ENCODE measurements around the gene CHMP1A. TPM values are rescaled to one million over a fixed set of nuclear protein-coding genes. Genes with fewer than 3 reads are reported as not detected.
"Not testable (repeated sequence)": the region's sequence is repeated elsewhere in the genome, so short reads cannot be mapped to it uniquely, and the experiment has no call there.

CHMP1A gene
- polyA plus RNA-seq, 1 donor, result 56.7 TPM

- DNase-seq (ENCODE audit: low read depth), result no peak
These were observed 842 bp upstream of the CHMP1A start for GRCh38 chr16:89658221-89658879.

DNA sequence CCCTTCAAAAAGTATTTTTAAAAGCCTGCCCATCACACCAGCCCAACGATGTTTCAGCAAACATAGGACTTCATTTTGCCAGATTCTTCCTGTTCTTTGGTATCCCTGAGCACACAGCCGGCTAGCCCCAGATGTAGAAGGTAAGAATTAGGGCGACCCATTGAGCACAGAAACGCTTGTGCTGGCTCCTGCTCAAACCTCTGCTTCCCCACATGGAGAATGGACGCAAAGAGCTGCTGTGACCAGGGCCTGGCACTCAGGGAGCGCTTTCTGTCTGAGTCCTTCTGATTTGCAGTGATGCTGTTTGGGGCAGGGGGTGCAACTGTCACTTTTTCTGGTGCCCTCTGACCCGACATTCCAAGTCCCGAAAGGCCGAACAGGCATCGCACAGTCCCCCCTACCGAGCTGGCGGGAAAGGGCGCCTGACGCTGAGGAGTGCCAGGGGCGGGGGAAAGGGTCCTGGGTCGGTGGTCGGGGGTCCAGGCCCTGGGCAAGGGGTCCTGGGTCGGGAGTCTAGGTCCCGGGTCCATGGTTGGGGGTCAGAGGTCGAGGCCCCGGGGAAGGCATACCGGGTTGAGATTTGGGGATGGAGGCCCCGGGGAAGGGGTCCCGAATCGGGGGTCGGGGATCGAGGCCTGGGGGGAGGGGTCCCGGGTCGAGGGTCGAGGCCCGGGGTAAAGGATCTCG, 930 bp downstream of the CHMP1A start:
- no peak for DNase-seq (ENCODE audit: low read depth)

DNA sequence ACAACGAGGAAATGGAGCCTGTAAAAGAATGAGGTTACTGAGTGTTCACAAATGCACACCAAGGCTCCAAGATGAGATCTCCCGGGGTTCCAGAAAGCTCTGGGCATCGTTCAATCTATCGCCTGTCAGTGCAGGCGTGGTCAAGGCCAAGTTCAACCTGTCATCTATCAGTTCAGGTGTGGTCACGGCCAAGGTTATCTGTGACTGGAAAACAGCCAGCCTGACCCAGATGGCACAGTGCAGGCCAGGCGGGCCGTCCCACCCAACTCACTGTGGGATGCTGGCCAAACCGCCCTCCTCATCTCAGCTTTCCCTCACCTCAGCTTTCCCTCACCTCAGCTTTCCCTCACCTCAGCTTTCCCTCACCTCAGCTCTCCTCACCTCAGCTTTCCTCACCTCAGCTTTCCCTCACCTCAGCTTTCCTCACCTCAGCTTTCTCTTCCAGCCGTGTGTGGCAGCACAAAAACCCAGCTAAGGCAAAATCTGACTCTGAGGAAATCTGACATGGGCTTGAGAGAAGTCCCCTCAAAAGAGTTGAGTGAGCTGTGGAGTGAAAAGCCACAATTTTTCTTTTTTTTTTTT, 2.4 kb downstream of the CHMP1A start:
- no peak for DNase-seq (ENCODE audit: low read depth)

GRCh38 chr16:89653656-89654295, 3.7 kb downstream of the CHMP1A start:
- DNase-seq (ENCODE audit: low read depth), result no peak

- no peak for DNase-seq (ENCODE audit: low read depth)
These were observed 5.9 kb downstream of the CHMP1A start for GRCh38 chr16:89651584-89651983.

DNA sequence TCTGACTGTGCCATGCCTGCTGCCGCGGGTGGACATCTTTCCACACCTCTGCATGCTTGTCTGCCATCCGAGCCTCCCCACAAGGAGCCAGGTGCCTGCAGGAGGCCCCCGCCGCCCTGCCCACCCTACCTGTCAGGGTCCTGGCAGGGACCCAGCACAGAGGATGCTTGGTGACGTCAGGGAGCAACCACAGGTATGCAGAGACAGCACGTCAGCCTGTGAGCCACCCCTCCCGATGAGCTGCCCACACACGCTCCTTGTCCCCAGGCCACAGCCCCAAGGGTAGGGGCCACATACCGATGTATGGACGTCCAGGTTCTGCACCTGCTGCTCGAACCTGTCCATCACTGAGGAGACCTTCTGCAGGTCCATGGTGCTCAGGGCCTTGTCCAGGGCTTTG, 10.6 kb downstream of the CHMP1A start:
- DNase-seq (ENCODE audit: low read depth), result no peak

- DNase-seq (ENCODE audit: low read depth), result no peak
These were observed 11.2 kb downstream of the CHMP1A start for GRCh38 chr16:89646270-89646669.

DNA sequence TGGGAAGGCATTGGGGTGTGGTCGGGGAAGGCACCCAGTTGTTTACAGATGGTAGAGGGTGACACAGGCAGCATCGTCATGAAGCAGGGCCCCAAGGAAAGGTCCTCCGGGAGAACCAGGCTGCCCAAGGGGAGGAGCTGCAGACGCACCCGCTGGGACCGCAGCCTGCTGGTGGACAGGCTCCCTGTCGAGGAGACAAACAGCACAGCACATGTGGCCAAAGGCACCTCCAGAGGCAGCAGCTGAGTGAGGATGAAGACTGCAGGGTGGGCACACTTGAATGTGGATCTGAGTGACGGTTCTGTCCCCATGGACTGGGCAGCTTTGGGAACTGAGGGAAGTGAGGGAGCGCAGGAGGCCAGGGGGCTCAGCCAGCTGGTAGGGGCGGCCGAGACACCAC, 12.4 kb downstream of the CHMP1A start:
- DNase-seq (ENCODE audit: low read depth), result no peak

DNA sequence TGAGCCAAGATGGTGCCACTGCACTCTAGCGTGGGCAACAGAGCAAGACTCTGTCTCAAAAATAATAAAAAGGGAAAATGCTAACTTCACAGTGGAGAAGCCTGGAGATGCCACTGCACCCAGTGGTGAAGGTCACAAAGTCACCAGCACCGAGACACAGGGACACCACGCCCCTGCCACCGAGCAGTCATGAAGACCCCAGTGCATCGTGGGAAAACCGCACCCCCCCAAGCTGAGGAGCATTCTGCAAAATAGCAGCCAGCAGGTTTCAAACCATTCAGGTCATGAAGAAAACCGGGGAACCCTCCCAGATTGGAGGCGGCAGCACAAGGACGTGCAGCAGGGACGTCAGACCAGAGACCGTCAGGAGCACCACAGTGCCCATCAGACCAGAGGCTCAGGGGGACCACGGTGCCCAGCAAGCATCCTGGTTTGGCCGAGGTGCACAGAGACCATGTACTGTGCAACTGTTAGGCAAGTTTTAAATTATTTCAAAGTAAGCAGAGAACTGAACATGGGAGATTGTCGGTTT, 13.7 kb downstream of the CHMP1A start:
- no peak for DNase-seq (ENCODE audit: low read depth)

DNA sequence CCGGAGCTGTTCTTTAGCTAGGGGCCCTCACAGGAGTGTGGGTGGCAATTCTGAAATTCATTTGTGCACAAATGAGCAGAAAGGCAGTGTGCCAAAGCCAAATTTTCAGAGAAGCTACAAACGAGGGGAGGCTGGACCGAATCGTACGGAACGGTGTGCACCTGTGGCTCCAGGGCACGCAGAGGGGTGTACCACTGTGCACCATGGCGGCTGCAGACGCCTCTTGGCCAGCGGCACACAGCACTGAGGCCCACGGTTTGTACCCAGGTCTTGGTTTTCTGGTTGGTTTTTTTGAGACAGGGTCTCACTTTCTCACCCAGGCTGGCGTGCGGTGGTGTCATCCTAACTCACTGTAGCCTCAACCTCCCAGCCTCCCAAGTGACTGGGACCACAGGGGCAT, 14.9 kb downstream of the CHMP1A start:
- DNase-seq (ENCODE audit: low read depth), result no peak

- DNase-seq (ENCODE audit: low read depth), result no peak
These were observed 15.9 kb downstream of the CHMP1A start for GRCh38 chr16:89641458-89642119.

- no peak for DNase-seq (ENCODE audit: low read depth)
These were observed 18.1 kb downstream of the CHMP1A start for GRCh38 chr16:89639385-89639784.

DNA sequence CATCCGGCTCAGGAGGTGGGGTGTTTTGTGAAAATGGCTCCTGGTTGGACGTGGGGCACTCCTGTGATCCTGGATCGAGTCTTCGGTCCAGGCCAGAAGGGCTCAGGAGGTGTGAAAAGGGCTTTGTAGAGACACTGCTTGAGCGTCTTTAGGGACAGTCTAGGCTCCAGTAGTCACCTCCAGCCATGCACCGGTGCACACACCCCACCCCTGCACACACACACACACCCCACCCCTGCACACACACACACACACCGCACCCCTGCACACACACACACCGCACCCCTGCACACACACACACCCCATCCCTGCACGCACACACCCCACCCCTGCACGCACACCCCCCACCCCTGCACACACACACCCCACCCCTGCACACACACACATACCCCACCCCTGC, 19.1 kb downstream of the CHMP1A start:
- no peak for DNase-seq (ENCODE audit: low read depth)

DNA sequence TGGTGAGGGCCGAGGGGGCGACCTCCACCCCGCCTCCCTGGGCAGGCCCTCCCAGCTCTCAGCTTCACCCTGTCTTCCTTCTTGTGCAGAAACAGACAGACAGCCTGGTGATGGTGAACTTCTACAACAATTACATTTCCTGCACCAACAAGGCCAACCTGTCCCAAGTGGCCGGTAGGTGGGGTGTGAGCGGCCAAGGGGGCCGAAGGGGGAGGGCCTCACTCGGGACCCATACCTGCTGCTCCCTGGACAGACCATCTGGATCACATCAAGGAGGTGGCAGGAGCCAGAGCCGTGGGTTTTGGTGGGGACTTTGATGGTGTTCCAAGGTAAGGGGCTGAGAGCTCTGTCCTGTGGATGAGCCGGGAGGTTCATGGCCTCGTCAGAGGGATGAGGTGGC, 20.1 kb downstream of the CHMP1A start:
- DNase-seq (ENCODE audit: low read depth), result no peak

DNA sequence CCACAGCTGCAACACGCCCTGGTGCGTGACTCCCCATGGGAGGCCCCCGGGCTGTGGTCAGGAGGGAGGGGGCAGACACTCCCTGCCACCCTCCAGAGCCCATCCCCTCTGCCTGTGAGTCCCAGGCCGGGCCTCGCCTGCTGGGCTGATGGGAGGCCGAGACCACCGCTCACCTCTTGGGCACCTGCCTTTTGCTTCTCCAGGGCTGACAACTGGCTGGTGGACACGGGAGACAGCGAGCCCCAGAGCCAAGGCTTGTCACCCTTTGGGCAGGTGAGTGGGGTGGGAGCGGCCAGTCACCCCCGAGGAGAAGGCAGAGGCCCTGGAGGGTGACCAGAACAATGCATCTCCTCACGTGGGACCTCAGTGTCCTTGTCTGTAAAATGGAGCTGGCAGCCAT, 20.8 kb downstream of the CHMP1A start:
- DNase-seq (ENCODE audit: low read depth), result no peak

GRCh38 chr16:89634463-89635385, 22.8 kb downstream of the CHMP1A start:
- not testable (repeated sequence) for DNase-seq (ENCODE audit: low read depth)

DNA sequence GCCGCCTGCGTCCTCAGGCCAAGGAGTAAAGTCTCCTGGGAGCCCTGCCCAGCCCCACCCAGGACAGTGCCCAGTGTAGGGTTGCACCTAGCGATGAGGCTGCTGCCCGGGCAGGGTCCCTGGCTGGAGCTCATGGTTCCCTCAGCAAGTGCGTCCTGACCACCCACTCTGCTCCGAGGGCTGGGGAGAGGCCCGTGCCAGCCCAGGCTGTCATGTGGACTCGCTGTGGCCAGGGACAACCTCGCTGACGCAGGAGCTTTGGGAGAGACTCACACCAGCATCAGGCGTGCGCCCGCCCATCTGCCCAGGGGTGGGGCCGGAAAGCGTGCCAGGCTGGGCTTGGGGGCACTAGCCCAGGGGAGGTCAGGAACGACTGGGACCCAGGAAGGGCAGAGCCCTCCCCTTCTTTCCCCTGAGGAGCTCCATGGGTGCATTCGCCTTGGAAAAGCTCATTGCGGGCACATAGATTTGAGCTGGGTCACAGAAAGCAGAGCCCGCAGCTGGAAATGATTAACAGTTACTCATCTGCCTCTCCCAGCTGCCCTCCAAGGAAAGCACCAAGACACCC, 24.4 kb downstream of the CHMP1A start:
- no peak for DNase-seq (ENCODE audit: low read depth)

- DNase-seq (ENCODE audit: low read depth), result no peak
These were observed 27.5 kb downstream of the CHMP1A start for GRCh38 chr16:89629827-89630610.
